Brain microvascular endothelial cell (primary cell): ENCODE results near the gene RXRA.

Source experiments
- DNase-seq: peaks from one replicate; pipeline ENCODE4 v3.0.0-alpha.2; 2020
- H3K27ac ChIP-seq: fragments of 250-450 bp; sonication (Bioruptor Pico); 2 replicates; pipeline ENCODE4 v1.5.1; 2020; ENCODE audit warnings: mild to moderate bottlenecking, moderate library complexity
- H3K27me3 ChIP-seq: fragments of 250-450 bp; sonication (Bioruptor Pico); replicated peaks from 2 replicates; pipeline ENCODE4 v1.5.1; 2020; ENCODE audit warnings: mild to moderate bottlenecking
- H3K36me3 ChIP-seq: fragments of 250-450 bp; sonication (Bioruptor Pico); replicated peaks from 2 replicates; pipeline ENCODE4 v1.5.1; 2020; ENCODE audit warnings: mild to moderate bottlenecking
- H3K4me3 ChIP-seq: 2 replicates; pipeline ENCODE4 v1.5.1; 2011; ENCODE audit warnings: low read depth, mild to moderate bottlenecking, control low read depth, low read length, moderate library complexity
- CTCF ChIP-seq: IDR thresholded peaks from 2 replicates; pipeline ENCODE4 v1.5.1; 2011; ENCODE audit warnings: low read depth, mild to moderate bottlenecking, moderate library complexity, low read length, control low read depth, inconsistent platforms; ENCODE audit errors: missing control alignments
- in situ Hi-C: cut with HindIII; loops from 2 replicates; pipeline ENCODE4 v1.10.0; 2017; ENCODE audit warnings: low sequenced_read_pairs, low pct_ligation_motif_present

RXRA gene

GRCh38 chr9:134459164-134459563, 132.9 kb downstream of the RXRA start:
- Histone ChIP-seq H3K4me3 (no peak overlapping the region), H3K27me3 (no peaks in the 10 kb centered on the region), H3K36me3 (no peaks in the 10 kb centered on the region), H3K27ac (no peak overlapping the region)
- DNase-seq: no peak
- in situ Hi-C loops: loop anchor here (25.0 kb wide), 1 partner anchor 103 kb away; no protein-coding TSS in a partner anchor
- TF ChIP-seq CTCF: no peak

- H3K4me3 ChIP-seq: no peak overlapping the region
- no peaks in the 10 kb centered on the region for H3K36me3 ChIP-seq
- H3K27me3 ChIP-seq: no peaks in the 10 kb centered on the region
- DNase-seq: no peak
- no peak for TF ChIP-seq CTCF
- in situ Hi-C loops: loop anchor here (25.0 kb wide), 1 partner anchor 103 kb away; no protein-coding TSS in a partner anchor
- H3K27ac ChIP-seq: no peak overlapping the region
Measured at GRCh38 chr9:134459573-134459972, 133.3 kb downstream of the RXRA start.

- Histone ChIP-seq H3K27ac (no peak overlapping the region), H3K27me3 (no peaks in the 10 kb centered on the region), H3K4me3 (no peak overlapping the region), H3K36me3 (no peaks in the 10 kb centered on the region)
- in situ Hi-C loops: loop anchor here (25.0 kb wide), 1 partner anchor 102 kb away; no protein-coding TSS in a partner anchor
- no peak for DNase-seq
- TF ChIP-seq CTCF: no peak
Measured at GRCh38 chr9:134460206-134460605, 134.0 kb downstream of the RXRA start.

GRCh38 chr9:134460896-134461295, 134.6 kb downstream of the RXRA start:
- in situ Hi-C loops: loop anchor here (25.0 kb wide), 1 partner anchor 101 kb away; no protein-coding TSS in a partner anchor
- H3K27me3 ChIP-seq: no peaks in the 10 kb centered on the region
- DNase-seq: no peak
- no peak overlapping the region for H3K4me3 ChIP-seq
- H3K27ac ChIP-seq: no peak overlapping the region
- H3K36me3 ChIP-seq: no peaks in the 10 kb centered on the region
- no peak for TF ChIP-seq CTCF

GRCh38 chr9:134461426-134461982, 135.2 kb downstream of the RXRA start:
- Histone ChIP-seq H3K4me3 (no peak overlapping the region), H3K27me3 (no peaks in the 10 kb centered on the region), H3K27ac (no peak overlapping the region), H3K36me3 (no peaks in the 10 kb centered on the region)
- in situ Hi-C loops: loop anchor here (25.0 kb wide), 1 partner anchor 101 kb away; no protein-coding TSS in a partner anchor
- no peak for TF ChIP-seq CTCF
- no peak for DNase-seq

GRCh38 chr9:134462318-134462717, 136.1 kb downstream of the RXRA start:
- Histone ChIP-seq H3K27ac (no peak overlapping the region), H3K36me3 (no peaks in the 10 kb centered on the region), H3K4me3 (no peak overlapping the region), H3K27me3 (no peaks in the 10 kb centered on the region)
- no peak for TF ChIP-seq CTCF
- DNase-seq: no peak
- in situ Hi-C loops: loop anchor here (25.0 kb wide), 1 partner anchor 100 kb away; no protein-coding TSS in a partner anchor
